Keratinocyte (primary cell): ENCODE results near the gene ATP5ME. TPM values are rescaled to one million over a fixed set of nuclear protein-coding genes. Genes with fewer than 3 reads are reported as not detected.

Experiments used
- DNase-seq: peaks from one replicate; pipeline ENCODE4 v3.0.0-alpha.2; 2011; ENCODE audit warnings: low read depth, missing footprints, low spot score
- FAIRE-seq: peaks from 2 replicates; lab custom pipeline; 2011; peaks lifted over from hg19 to GRCh38; lab: Jason Lieb, UNC
- H2AFZ ChIP-seq: 2 replicates; pipeline ENCODE4 v1.6.0; 2012; ENCODE audit warnings: low read length, control low read depth, inconsistent platforms; ENCODE audit not compliant: control insufficient read depth
- H3K27ac ChIP-seq: 2 replicates; pipeline ENCODE4 v1.5.1; 2011; ENCODE audit warnings: low read length; ENCODE audit not compliant: control insufficient read depth, insufficient read depth
- H3K27me3 ChIP-seq: 3 replicates; pipeline ENCODE4 v1.6.0; 2011; ENCODE audit warnings: low read length; ENCODE audit not compliant: control insufficient read depth, insufficient read depth; ENCODE audit errors: extremely low read depth
- H3K36me3 ChIP-seq, 2 experiments: 2 replicates in 1 of 2; 3 replicates in 1 of 2; pipeline ENCODE4 v1.5.1; 2011; ENCODE audit warnings: low read length in 2 of 2, mild to moderate bottlenecking in 1 of 2; ENCODE audit not compliant: control insufficient read depth in 2 of 2, insufficient read depth in 2 of 2; ENCODE audit errors: extremely low read depth in 1 of 2
- H3K4me1 ChIP-seq: 3 replicates; pipeline ENCODE4 v1.5.1; 2011; ENCODE audit warnings: low read length; ENCODE audit not compliant: control insufficient read depth, insufficient read depth; ENCODE audit errors: extremely low read depth
- H3K4me2 ChIP-seq: 3 replicates; pipeline ENCODE4 v1.6.0; 2011; ENCODE audit warnings: low read depth, low read length; ENCODE audit not compliant: control insufficient read depth, insufficient read depth; ENCODE audit errors: extremely low read depth
- H3K4me3 ChIP-seq, 3 experiments: fragments of 200-600 bp in 1 of 3; sonication (generic) in 1 of 3; 2 replicates in 2 of 3; 3 replicates in 1 of 3; pipeline ENCODE4 v1.5.1; 2011 to 2016; ENCODE audit warnings: low read length in 3 of 3, mild to moderate bottlenecking in 3 of 3, control low read depth in 2 of 3, inconsistent platforms in 1 of 3, low read depth in 1 of 3, mixed read lengths in 1 of 3, mixed run types in 1 of 3, moderate library complexity in 1 of 3; ENCODE audit not compliant: control insufficient read depth in 2 of 3, insufficient read depth in 2 of 3; ENCODE audit errors: extremely low read depth in 1 of 3
- H3K79me2 ChIP-seq: 2 replicates; pipeline ENCODE4 v1.6.0; 2012; ENCODE audit warnings: low read length; ENCODE audit not compliant: control insufficient read depth, insufficient read depth
- H3K9ac ChIP-seq: 3 replicates; pipeline ENCODE4 v1.6.0; 2011; ENCODE audit warnings: low read length; ENCODE audit not compliant: control insufficient read depth, insufficient read depth; ENCODE audit errors: extremely low read depth
- H3K9me1 ChIP-seq: 3 replicates; pipeline ENCODE4 v1.6.0; 2011; ENCODE audit warnings: low read length; ENCODE audit not compliant: control insufficient read depth, insufficient read depth; ENCODE audit errors: extremely low read depth
- H3K9me3 ChIP-seq: 2 replicates; pipeline ENCODE4 v1.5.1; 2012; ENCODE audit warnings: low read depth, low read length; ENCODE audit not compliant: control insufficient read depth
- H4K20me1 ChIP-seq: 3 replicates; pipeline ENCODE4 v1.6.0; 2011; ENCODE audit warnings: low read length; ENCODE audit not compliant: control insufficient read depth, insufficient read depth; ENCODE audit errors: extremely low read depth
- CTCF ChIP-seq, 3 experiments: IDR thresholded peaks in 1 of 3; conservative IDR thresholded peaks in 1 of 3; optimal IDR thresholded peaks in 1 of 3; 2 replicates in 2 of 3; 3 replicates in 1 of 3; pipeline versions ENCODE3 to v1.5.1; 2011; ENCODE audit warnings: low read length in 3 of 3, mild to moderate bottlenecking in 3 of 3, moderate library complexity in 2 of 3, control low read depth in 1 of 3, inconsistent platforms in 1 of 3; ENCODE audit not compliant: insufficient read depth in 2 of 3; ENCODE audit errors: extremely low read depth in 1 of 3
- EZH2 ChIP-seq: IDR thresholded peaks from one replicate; pipeline ENCODE4 v1.6.1; 2012; ENCODE audit warnings: inconsistent platforms, mild to moderate bottlenecking, low read length, moderate library complexity
- dilution Hi-C: fragments of 300-500 bp; cut with MboI; formaldehyde crosslinking; loops from one replicate; pipeline ENCODE4 v1.7.0; 2020; ENCODE audit warnings: low sequenced_read_pairs; ENCODE audit not compliant: extremely low pct_ligation_motif_present
- polyA plus RNA-seq, 5 experiments: library from polyadenylated mRNA; depleted of rRNA in 3 of 5; stranded (reverse) in 3 of 5; stranded (forward) in 1 of 5; unstranded in 1 of 5; fragments of >200 nt; gene quantifications; 1 replicate in 1 of 5; 2 replicates in 3 of 5; 3 replicates in 1 of 5; pipeline versions ENCODE4 v1.2.1 to v1.2.3, GENCODE V29; 2011 to 2012; ENCODE audit warnings: missing spikeins in 2 of 5, low read depth in 1 of 5, low replicate concordance in 1 of 5

ATP5ME gene
- polyA plus RNA-seq, 1 donor (not counting 4 experiments of a cell fraction or from before 2014, with no cell fraction given), result 438 TPM

- Histone ChIP-seq H3K4me2 (no peak overlapping the region), H3K4me1 (no peaks in the 10 kb centered on the region), H3K9me1 (no peaks in the 10 kb centered on the region), H3K9me3 (peaks cover 3% of the 10 kb centered on the region), H3K4me3 (no peak overlapping the region), H3K9ac (no peak overlapping the region), H3K27ac (no peak overlapping the region), H3K79me2 (no peaks in the 10 kb centered on the region), H3K36me3 (no peaks in the 10 kb centered on the region), H3K27me3 (peaks cover 18% of the 10 kb centered on the region), H2AFZ (no peak overlapping the region), H4K20me1 (no peaks in the 10 kb centered on the region)
- DNase-seq (no peak), FAIRE-seq (no peak)
- TF ChIP-seq CTCF (optimal IDR thresholded peaks at IDR 0.05 in 1 of 3, IDR thresholded peaks at IDR 0.05 in 1 of 3, conservative IDR thresholded peaks at IDR 0.05 in 1 of 3; ENCODE audit: extremely low read depth in 1 of 3, insufficient read depth in 2 of 3, low read length in 3 of 3) (no peak), EZH2 (no peak)
- dilution Hi-C loops, result no loop called here
Measured at GRCh38 chr4:654871-655463, 19.1 kb downstream of the ATP5ME start.

GRCh38 chr4:654503-654845 lies 19.6 kb downstream of the ATP5ME start:
- H3K27me3 ChIP-seq, result peaks cover 18% of the 10 kb centered on the region
- no peaks in the 10 kb centered on the region for H3K9me1 ChIP-seq
- TF ChIP-seq CTCF (optimal IDR thresholded peaks at IDR 0.05 in 1 of 3, IDR thresholded peaks at IDR 0.05 in 1 of 3, conservative IDR thresholded peaks at IDR 0.05 in 1 of 3; ENCODE audit: extremely low read depth in 1 of 3, insufficient read depth in 2 of 3, low read length in 3 of 3) (no peak), EZH2 (no peak)
- peaks cover 3% of the 10 kb centered on the region for H3K9me3 ChIP-seq
- no peak for DNase-seq
- H3K4me3 ChIP-seq, result no peak overlapping the region
- no peaks in the 10 kb centered on the region for H3K79me2 ChIP-seq
- no peak overlapping the region for H2AFZ ChIP-seq
- dilution Hi-C loops, result no loop called here
- no peaks in the 10 kb centered on the region for H3K36me3 ChIP-seq
- no peak overlapping the region for H3K9ac ChIP-seq
- H3K4me1 ChIP-seq, result no peaks in the 10 kb centered on the region
- H3K27ac ChIP-seq, result no peak overlapping the region
- FAIRE-seq, result no peak
- no peaks in the 10 kb centered on the region for H4K20me1 ChIP-seq
- H3K4me2 ChIP-seq, result no peak overlapping the region
